ENCODE results near the gene CNTN5. TPM values are rescaled to one million over a fixed set of nuclear protein-coding genes. Genes with fewer than 3 reads are reported as not detected.

The CNTN5 gene
- total RNA-seq, 1 experiment from 2014 or later = 1.5 TPM

DNA sequence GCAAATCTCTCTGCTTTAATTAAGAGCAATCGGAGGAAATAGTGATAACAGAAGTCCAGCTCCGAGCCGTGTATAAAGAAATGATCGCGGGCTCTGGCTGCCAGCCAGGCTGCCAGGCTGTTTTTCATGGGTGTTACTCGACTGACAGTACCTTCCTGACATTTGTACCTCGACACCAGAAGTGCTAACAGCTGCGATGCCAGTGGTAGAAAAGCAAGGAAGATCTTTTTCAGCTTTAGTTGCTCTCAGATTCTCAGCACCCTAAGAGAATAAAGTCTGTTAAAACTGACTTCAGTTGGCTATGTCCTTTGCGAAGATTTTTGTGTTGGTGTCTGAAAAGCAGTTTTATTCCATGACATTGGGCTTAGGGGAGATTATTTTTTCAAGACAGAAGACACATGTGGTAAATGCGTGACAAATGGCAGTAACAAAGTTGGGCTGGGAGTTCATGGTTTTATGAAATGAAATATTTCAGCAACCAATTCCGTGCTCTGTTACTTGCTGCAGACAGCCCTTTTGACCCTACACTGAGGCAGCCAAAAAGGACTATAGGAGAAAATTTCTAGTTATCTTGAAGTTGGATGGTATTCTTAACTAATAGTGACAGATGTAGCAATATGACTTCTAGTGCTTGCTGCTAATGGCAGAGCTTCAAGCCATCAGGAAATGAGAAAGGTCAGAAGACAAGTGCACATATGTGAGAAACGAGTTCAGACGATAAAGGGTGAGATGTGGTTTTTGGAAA, 296.2 kb downstream of the CNTN5 start:
- H3K4me3 ChIP-seq = no peak overlapping the region
- no peak for DNase-seq
- H3K9me3 ChIP-seq = no peaks in the 10 kb centered on the region
- H3K36me3 ChIP-seq = no peaks in the 10 kb centered on the region
- no peaks in the 10 kb centered on the region for H3K27me3 ChIP-seq

DNA sequence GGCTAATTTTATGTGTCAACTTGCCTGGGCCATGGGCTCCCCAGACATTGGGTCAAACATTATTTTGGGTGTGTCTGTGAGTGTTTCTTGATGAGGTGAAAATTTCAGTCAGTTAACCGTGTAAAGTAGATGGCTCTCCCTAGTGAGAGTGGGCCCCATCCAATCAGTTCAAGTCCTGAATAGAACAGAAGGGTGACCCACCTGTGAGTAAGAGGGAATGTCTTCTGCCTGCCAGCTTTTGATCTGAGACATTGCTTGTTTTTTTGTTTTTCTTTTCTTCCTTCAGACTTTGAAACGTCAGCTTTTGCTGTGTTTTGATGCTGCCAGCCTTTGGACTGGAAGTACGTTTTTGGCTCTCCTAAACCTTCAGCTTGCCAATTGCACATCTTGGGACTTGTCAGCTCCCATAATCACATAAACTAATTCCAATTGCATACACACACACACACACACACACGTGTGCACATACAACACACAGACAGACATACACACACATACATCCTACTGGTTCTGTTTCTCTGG, 300.1 kb downstream of the CNTN5 start:
- H3K4me3 ChIP-seq = no peak overlapping the region
- DNase-seq = peak; percentile 67
- no peaks in the 10 kb centered on the region for H3K9me3 ChIP-seq
- H3K36me3 ChIP-seq = no peaks in the 10 kb centered on the region
- no peaks in the 10 kb centered on the region for H3K27me3 ChIP-seq

DNA sequence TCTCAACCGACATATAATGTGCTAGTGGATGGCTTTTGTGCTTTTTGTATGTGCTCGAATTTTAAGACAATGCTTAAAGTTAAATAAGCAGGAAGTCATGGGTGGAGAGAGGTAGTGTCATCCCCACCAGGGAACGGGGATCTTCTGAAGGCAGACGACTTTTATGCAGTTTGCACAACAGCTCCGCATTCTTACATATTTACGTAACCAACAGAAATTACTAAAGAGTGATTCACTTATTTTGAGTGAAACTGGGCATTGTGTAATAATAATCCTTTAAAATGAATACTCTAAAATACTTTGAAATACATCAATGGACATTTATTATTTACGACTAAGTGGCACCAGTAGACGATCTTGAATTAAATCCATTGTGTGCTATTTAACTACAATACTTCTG, 305.1 kb downstream of the CNTN5 start:
- no peaks in the 10 kb centered on the region for H3K36me3 ChIP-seq
- no peaks in the 10 kb centered on the region for H3K9me3 ChIP-seq
- H3K4me3 ChIP-seq = no peak overlapping the region
- DNase-seq = peak; percentile 66
- no peaks in the 10 kb centered on the region for H3K27me3 ChIP-seq

DNA sequence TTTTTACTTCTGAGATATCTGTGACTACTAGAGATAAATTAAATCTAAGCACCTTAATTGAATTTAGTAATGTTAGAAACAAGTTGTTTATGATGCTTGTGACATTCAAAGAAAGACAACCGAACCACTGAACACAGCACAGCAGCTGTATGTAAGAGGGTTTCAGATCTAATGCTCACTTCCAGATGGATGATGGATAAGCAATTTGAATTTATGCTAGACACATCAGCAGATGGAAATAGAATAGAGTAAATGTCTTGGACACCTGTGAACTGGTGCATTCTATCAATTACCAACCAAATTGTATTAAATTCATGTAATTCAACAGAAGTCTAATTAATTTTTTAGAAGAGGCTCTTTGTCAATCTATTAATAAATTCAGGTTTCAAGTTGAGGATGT, 306.3 kb downstream of the CNTN5 start:
- no peaks in the 10 kb centered on the region for H3K27me3 ChIP-seq
- DNase-seq = no peak
- H3K36me3 ChIP-seq = no peaks in the 10 kb centered on the region
- no peaks in the 10 kb centered on the region for H3K9me3 ChIP-seq
- no peak overlapping the region for H3K4me3 ChIP-seq

DNA sequence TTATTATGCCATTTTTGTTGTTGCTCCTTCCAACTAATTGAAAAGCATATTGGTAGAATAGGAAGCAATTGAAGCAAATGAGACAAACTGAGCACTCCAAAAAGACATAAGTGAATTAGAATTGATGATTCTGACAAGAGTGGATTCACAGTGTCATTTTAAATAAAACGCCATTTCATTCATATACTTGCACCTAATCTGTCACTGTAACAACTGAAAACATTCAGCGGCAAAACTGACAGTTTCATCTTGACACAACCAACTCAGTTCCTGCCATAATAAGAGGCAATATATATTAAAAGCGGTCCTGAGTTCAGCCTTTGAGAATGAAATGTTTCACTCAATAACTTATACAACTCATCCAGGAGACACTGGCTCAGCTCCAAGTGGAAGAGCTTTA, 306.8 kb downstream of the CNTN5 start:
- DNase-seq = no peak
- Histone ChIP-seq H3K27me3 (no peaks in the 10 kb centered on the region), H3K36me3 (no peaks in the 10 kb centered on the region), H3K9me3 (no peaks in the 10 kb centered on the region), H3K4me3 (no peak overlapping the region)

DNA sequence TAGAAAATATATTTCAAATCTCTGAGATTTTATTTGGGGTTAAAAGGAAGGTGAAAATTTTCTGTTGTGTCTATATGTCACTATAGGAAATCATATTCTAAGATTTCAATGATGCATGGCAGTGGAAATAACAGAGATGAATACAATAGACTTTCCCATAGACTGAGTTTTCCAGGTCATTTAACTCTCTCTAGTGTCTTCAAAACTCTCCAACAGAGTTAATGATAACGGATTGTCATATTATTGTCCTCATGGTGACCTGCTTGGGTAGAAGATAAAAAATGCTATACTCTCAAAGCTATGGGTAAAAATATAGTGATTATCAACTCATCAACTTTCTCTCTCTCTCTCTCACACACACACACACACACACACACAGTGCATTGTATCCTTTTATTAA, 312.9 kb downstream of the CNTN5 start:
- Histone ChIP-seq H3K4me3 (no peak overlapping the region), H3K9me3 (no peaks in the 10 kb centered on the region), H3K36me3 (no peaks in the 10 kb centered on the region), H3K27me3 (no peaks in the 10 kb centered on the region)
- no peak for DNase-seq

DNA sequence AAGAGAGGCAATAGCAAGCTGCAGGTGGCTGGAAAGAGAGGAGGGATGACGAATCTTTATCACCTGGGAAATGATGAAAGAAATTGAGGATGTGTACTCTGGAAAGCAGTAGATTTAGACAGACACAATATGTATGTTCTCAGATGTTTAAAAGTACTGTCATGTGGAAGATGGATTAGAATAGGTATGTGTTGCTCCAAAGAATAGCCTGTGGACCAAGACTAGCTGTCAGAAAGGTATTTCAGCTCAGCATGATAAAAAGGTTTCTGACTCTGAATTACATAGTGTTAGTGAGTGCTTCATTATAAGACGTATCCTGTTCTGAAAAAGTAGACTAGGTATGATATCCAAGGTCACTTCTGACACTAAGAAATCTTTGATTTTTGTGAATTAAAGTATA, 322.4 kb downstream of the CNTN5 start:
- Histone ChIP-seq H3K4me3 (no peak overlapping the region), H3K9me3 (peaks cover 2% of the 10 kb centered on the region; the same call in 1 of the 2 replicates), H3K27me3 (no peaks in the 10 kb centered on the region), H3K36me3 (no peaks in the 10 kb centered on the region)
- no peak for DNase-seq

DNA sequence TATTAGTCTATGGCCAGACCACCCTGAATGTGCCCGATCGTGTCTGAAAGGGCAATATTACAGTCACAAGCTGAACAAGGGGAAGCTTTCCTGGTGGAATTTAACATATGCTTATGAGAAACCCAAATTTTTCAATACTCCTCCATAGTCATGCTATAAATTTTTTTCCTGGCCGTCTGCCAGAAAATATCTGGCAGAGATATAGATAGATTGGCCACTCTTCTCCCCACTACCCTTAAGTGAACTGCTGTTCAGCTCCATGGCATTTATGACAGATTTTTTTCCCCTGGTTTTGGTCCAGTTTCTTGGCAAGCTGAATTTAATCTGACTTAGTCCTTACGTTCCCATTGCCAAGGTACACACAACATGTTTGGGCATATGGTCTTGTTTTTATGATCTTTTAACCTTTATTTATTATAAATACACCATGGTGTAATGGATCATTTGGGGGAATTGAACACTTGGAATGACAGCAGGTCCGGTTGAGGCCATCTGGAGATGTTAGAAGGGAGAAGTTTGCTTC, 328.5 kb downstream of the CNTN5 start:
- Histone ChIP-seq H3K9me3 (0 out of 2 replicates have a peak, but pooled peaks cover 2% of the 10 kb centered on the region), H3K27me3 (no peaks in the 10 kb centered on the region), H3K36me3 (no peaks in the 10 kb centered on the region), H3K4me3 (no peak overlapping the region)
- DNase-seq = peak; percentile 66

DNA sequence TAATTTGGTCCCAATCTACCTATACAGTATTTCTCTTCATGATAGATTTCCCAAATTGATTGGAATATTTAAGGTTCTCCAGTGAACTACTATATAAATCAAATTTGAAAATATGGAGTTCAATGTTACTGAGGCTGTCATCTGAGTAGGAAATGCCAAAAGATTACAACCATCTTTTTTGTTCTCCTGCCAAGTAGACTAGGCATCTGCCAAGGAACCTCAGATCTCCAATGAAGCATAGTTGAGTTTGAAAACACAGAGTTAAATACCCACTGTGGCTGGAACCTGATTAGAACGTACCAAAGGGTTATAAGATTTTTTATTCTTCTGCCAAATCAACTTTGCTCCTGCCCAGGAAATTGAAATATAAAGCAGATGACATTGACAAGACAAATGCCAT, 330.9 kb downstream of the CNTN5 start:
- Histone ChIP-seq H3K27me3 (no peaks in the 10 kb centered on the region), H3K36me3 (no peaks in the 10 kb centered on the region), H3K4me3 (no peak overlapping the region), H3K9me3 (0 out of 2 replicates have a peak, but pooled peaks cover 2% of the 10 kb centered on the region)
- DNase-seq = peak; percentile 25

DNA sequence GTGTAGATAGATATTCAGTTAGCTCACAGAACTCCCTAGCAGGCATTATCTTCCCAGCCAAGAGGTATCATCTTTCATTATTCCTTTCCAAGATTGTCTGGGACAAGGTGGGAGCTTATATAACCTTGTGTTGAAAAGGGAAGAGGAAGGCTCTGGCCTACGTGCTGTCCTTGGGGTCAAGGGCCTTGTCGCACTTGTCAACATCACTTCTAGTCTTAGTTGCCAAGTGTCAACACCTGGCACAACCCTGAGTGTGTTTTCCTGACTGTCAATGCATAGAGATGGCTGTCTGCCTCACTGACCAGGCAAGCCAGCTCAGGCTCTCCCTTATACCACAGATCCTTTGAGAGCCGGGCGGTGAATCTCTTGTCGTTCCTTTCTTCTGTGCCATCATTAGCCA, 331.9 kb downstream of the CNTN5 start:
- no peaks in the 10 kb centered on the region for H3K27me3 ChIP-seq
- DNase-seq = peak; percentile 8

DNA sequence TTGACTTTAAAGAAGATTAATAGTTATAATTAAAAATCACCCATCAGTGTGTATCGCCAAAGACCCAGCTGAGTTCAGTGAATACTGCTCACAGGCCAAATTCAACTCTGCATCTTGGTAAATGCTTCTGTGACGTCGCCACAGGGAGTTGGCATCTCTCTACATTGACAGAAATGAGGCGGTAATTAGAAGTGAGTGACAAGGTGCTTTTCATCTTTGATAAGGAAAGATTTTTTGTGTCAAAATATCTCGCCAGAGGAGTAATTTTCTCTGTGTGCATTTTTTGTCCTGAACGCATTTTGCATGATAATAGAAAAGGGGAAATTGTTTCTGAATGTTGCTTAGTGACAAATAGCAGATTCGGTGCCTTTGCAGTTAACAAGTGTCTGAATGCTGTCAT, 345.8 kb downstream of the CNTN5 start:
- H3K27me3 ChIP-seq = no peaks in the 10 kb centered on the region
- H3K4me3 ChIP-seq = no peak overlapping the region
- H3K36me3 ChIP-seq = no peaks in the 10 kb centered on the region
- DNase-seq = no peak
- H3K9me3 ChIP-seq = no peaks in the 10 kb centered on the region

More for the DNA sequence above, 331.9 kb downstream of the CNTN5 start:
- Histone ChIP-seq H3K4me3 (no peak overlapping the region), H3K9me3 (no peaks in the 10 kb centered on the region), H3K36me3 (no peaks in the 10 kb centered on the region)

DNA sequence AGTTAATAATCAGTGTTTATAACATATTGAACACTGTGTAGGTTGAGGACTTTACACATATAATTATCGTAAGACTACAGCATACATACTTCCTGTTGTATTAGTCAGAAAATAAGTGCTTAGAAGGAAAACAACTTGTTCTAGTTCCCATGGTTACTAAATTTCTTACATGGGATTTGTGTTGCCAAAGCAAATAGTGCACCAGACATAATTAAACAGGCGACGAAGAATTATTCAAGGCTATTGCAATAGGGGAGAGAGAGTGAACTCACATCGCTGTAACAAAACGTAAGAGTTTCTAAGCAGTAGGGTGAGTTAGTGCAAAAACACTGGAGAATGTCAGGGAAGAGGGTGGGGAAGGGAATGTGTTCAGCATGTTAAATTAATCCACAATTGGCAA, 347.8 kb downstream of the CNTN5 start:
- Histone ChIP-seq H3K36me3 (no peaks in the 10 kb centered on the region), H3K4me3 (no peak overlapping the region), H3K27me3 (no peaks in the 10 kb centered on the region), H3K9me3 (no peaks in the 10 kb centered on the region)
- no peak for DNase-seq

DNA sequence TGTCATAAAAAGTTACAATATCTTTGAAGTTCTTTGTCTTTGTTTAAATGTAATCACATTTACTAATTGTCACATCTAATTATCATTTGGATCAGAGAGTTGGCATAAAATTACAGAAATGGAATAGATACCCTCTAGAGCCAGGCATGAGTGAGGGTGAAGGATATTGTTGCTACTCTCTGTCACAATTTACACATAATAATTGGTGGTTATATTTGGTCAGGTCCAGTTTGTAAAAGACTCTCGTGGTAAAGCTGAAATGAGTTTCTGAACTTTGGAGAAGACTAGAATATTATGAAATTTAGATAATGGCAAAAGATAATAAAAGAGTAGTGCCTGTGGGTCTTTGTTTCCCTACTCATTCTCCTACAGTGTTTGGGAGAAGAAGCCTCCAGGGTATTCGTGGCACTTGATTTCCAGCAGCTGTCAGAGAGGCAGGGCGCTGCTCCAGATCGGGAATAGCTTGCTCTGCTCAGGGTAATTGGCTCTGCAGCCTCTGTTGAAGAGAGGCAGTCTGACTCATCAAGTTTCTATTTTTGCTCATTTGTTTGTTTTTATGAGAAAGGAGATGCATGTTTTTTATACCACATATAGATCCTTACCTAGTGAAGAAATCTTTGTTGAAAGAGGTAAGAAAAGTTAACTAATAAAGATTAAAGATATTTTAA, 349.9 kb downstream of the CNTN5 start:
- Histone ChIP-seq H3K36me3 (no peaks in the 10 kb centered on the region), H3K4me3 (no peak overlapping the region), H3K9me3 (no peaks in the 10 kb centered on the region), H3K27me3 (no peaks in the 10 kb centered on the region)
- peak; percentile 84 for DNase-seq

DNA sequence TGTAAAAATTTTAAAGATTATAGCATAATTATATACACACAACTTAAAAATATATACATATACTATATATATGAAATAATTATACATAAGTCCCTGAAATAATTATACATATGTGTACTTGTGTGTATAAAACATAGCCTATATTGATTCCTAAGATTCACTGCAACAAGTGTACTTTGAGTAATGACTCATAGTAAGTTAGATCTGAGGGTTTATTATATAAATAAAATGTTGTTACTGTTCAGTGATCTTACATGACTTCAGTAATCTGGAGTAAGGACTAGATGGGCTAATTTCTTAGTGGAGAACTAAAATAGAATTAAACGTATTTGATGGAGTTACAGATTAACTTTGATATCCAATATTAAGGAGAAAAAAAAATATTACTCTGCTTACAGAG, 350.5 kb downstream of the CNTN5 start:
- Histone ChIP-seq H3K27me3 (no peaks in the 10 kb centered on the region), H3K9me3 (no peaks in the 10 kb centered on the region), H3K36me3 (no peaks in the 10 kb centered on the region), H3K4me3 (no peak overlapping the region)
- DNase-seq = no peak

DNA sequence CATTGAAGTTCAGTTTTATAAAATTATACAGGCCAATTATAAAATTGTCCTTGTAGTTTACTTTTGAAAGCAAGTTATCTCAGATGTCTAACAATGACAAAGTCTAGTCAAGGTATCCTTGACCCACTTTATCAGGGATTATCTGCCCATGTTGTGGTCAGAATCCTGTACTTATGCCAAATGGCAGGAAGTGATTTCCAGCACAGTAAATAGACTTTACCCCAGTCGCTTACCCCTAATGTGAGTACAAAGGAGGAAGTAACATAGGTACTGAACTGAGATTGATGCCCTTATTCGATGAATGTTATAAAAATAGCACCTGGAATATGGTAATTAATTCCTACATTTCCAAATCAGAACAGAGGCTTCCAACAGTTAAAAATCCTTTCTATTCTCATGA, 355.7 kb downstream of the CNTN5 start:
- DNase-seq = no peak
- Histone ChIP-seq H3K36me3 (no peaks in the 10 kb centered on the region), H3K4me3 (no peak overlapping the region), H3K27me3 (no peaks in the 10 kb centered on the region), H3K9me3 (no peaks in the 10 kb centered on the region)

DNA sequence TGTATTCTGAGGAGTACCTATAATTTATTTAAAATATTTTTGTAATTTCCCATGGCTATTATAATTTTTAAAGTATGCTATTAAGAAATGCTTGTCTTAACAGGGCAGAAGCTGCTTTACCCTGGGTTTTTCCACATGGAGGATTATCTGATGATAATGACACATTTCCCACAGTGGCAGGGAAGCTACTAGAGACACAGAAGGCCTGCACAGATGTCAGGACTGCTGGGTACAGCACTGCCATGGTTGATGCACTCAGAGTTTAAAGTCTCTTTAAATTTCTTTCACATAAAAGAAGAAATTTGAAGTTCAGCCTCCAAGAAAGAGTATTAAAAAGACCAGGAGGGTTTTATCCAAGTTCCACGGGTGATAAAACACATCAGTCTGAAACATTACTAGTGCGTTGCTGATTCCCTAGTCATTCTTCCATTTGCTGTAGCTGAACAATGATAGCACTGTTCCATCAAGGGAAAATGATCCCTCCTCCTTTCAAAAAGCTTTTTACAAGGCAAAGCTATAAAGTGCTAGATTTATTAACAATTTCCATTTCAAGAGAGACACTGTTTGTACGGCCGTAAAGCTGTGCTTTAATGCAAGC, 363.0 kb downstream of the CNTN5 start:
- Histone ChIP-seq H3K4me3 (no peak overlapping the region), H3K27me3 (no peaks in the 10 kb centered on the region), H3K9me3 (no peaks in the 10 kb centered on the region), H3K36me3 (no peaks in the 10 kb centered on the region)
- no peak for DNase-seq

DNA sequence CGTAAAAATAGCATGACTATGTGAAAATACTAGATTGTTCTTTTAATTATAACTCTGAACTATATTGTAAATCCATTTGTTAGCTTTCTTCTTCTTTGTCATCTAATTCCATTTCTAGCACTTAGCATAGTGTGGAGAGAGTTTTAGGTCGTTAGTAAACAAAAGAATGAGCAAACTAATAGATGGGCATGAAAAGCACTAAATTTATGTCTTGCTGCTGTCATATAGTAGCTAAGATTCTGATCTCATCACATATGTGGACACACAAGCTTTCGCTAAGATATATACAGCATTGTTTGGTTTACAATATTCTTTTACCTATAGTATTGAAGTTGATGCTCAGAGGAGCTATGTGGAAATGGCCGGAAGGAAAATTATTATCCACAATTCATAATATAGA, 370.5 kb downstream of the CNTN5 start:
- Histone ChIP-seq H3K36me3 (no peaks in the 10 kb centered on the region), H3K9me3 (no peaks in the 10 kb centered on the region), H3K4me3 (no peak overlapping the region), H3K27me3 (no peaks in the 10 kb centered on the region)
- no peak for DNase-seq

Measured in MG63 (cell line).